DND-41 (cell line): ENCODE results near the gene FBXL2.

Experiments used
- EZH2 ChIP-seq: IDR thresholded peaks from 3 replicates; pipeline ENCODE4 v1.6.1; 2012; ENCODE audit warnings: borderline replicate concordance, low read depth, mild to moderate bottlenecking, moderate library complexity, low read length, inconsistent platforms; ENCODE audit not compliant: severe bottlenecking
- TF ChIP-seq, protein P1 (sequence below): IDR thresholded peaks from 2 replicates; pipeline ENCODE4 v1.5.1; 2012; ENCODE audit warnings: borderline replicate concordance, low read length, moderate library complexity, mild to moderate bottlenecking; ENCODE audit not compliant: poor library complexity, severe bottlenecking; ENCODE audit errors: extremely low read depth

DNA sequence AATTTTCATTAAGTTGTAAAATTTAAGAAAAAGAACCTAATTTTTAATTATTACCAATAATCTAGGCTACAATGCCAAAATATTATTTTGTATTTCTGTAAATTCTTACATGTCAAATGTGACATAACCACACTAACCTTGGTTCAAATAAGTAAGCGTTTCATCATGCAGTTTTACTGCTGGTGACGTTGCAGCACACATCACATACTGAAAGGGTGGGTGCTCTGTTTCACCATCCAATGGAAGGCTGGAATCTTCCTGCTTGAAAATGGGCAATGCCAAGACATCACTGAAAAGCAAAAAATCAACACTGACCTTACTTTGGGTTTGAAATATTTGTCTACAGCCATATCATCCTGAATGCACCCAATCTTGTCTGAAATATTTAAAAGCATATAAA, 148.2 kb downstream of the FBXL2 start:
- TF ChIP-seq, protein P1, sequence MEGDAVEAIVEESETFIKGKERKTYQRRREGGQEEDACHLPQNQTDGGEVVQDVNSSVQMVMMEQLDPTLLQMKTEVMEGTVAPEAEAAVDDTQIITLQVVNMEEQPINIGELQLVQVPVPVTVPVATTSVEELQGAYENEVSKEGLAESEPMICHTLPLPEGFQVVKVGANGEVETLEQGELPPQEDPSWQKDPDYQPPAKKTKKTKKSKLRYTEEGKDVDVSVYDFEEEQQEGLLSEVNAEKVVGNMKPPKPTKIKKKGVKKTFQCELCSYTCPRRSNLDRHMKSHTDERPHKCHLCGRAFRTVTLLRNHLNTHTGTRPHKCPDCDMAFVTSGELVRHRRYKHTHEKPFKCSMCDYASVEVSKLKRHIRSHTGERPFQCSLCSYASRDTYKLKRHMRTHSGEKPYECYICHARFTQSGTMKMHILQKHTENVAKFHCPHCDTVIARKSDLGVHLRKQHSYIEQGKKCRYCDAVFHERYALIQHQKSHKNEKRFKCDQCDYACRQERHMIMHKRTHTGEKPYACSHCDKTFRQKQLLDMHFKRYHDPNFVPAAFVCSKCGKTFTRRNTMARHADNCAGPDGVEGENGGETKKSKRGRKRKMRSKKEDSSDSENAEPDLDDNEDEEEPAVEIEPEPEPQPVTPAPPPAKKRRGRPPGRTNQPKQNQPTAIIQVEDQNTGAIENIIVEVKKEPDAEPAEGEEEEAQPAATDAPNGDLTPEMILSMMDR: no peak
- TF ChIP-seq EZH2: no peak
